Spleen (tissue), 7 donors: ENCODE measurements around the gene SHLD1.

Experiments used
- POLR2A ChIP-seq, 3 donors: fragments of 450-650 bp; IDR thresholded peaks; one replicate each; pipeline ENCODE4 v1.5.1; 2017; ENCODE audit warnings: antibody characterized with exemption in 3 of 3, mild to moderate bottlenecking in 1 of 3
- POLR2AphosphoS5 ChIP-seq, 3 donors: sonication (generic); formaldehyde crosslinking; IDR thresholded peaks; one replicate each; pipeline ENCODE4 v1.5.1; 2017; ENCODE audit warnings: antibody characterized with exemption in 3 of 3
- TF ChIP-seq, protein P1 (sequence below), 11 experiments: fragments of 200-600 bp in 7 of 11; fragments of 450-650 bp in 4 of 11; sonication (generic) in 4 of 11; IDR thresholded peaks in 8 of 11; conservative IDR thresholded peaks in 3 of 11; 1 replicate in 7 of 11; 2 replicates in 4 of 11; pipeline versions ENCODE4 v1.4.0 to v1.8.0; 2016 to 2021; ENCODE audit warnings: antibody characterized with exemption in 11 of 11, inconsistent platforms in 4 of 11, mild to moderate bottlenecking in 1 of 11
- donor health status: DM: no; HTN: no; CAD: no; lungs with moderate emphysema.
- donor health status: DM: no; HTN: no; CAD: no.
- donor health status: DM: no; HTN: no; CAD: no.

- TF ChIP-seq POLR2AphosphoS5 (IDR thresholded peaks at IDR 0.05) (no peak), POLR2A (IDR thresholded peaks at IDR 0.05) (no peak)
- TF ChIP-seq, protein P1, sequence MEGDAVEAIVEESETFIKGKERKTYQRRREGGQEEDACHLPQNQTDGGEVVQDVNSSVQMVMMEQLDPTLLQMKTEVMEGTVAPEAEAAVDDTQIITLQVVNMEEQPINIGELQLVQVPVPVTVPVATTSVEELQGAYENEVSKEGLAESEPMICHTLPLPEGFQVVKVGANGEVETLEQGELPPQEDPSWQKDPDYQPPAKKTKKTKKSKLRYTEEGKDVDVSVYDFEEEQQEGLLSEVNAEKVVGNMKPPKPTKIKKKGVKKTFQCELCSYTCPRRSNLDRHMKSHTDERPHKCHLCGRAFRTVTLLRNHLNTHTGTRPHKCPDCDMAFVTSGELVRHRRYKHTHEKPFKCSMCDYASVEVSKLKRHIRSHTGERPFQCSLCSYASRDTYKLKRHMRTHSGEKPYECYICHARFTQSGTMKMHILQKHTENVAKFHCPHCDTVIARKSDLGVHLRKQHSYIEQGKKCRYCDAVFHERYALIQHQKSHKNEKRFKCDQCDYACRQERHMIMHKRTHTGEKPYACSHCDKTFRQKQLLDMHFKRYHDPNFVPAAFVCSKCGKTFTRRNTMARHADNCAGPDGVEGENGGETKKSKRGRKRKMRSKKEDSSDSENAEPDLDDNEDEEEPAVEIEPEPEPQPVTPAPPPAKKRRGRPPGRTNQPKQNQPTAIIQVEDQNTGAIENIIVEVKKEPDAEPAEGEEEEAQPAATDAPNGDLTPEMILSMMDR (IDR thresholded peaks at IDR 0.05 in 8 of 11, conservative IDR thresholded peaks at IDR 0.05 in 3 of 11), result no peak
These were observed 90.3 kb downstream of the SHLD1 start for GRCh38 chr20:5840411-5841002.
